ENCODE measurements around the gene TTC39C.
A peak's percentile ranks its signal among the peaks of the same experiment; 100 is the strongest.

The TTC39C gene

GRCh38 chr18:24021505-24021904, 7.0 kb downstream of the TTC39C start:
- Histone ChIP-seq H3K27me3 (ENCODE audit: insufficient read depth, poor library complexity, severe bottlenecking) (no peaks in the 10 kb centered on the region), H3K4me3 (replicated peaks; ENCODE audit: insufficient read depth, low read length) (no peak overlapping the region), H3K27ac (replicated peaks) (peak overlapping the region; percentile 20)
- DNase-seq (ENCODE audit: low read depth in 1 of 2, low spot score in 1 of 2), result peak; percentile 64 to 78
- TF ChIP-seq GABPA (IDR thresholded peaks at IDR 0.05; ENCODE audit: low read depth) (no peak), SPI1 (IDR thresholded peaks at IDR 0.05; ENCODE audit: borderline replicate concordance, low read depth) (no peak), POLR2AphosphoS5 (IDR thresholded peaks at IDR 0.05; ENCODE audit: low read depth) (no peak), REST (IDR thresholded peaks at IDR 0.05; ENCODE audit: insufficient replicate concordance, low read depth) (no peak)
- TF ChIP-seq, protein P1, sequence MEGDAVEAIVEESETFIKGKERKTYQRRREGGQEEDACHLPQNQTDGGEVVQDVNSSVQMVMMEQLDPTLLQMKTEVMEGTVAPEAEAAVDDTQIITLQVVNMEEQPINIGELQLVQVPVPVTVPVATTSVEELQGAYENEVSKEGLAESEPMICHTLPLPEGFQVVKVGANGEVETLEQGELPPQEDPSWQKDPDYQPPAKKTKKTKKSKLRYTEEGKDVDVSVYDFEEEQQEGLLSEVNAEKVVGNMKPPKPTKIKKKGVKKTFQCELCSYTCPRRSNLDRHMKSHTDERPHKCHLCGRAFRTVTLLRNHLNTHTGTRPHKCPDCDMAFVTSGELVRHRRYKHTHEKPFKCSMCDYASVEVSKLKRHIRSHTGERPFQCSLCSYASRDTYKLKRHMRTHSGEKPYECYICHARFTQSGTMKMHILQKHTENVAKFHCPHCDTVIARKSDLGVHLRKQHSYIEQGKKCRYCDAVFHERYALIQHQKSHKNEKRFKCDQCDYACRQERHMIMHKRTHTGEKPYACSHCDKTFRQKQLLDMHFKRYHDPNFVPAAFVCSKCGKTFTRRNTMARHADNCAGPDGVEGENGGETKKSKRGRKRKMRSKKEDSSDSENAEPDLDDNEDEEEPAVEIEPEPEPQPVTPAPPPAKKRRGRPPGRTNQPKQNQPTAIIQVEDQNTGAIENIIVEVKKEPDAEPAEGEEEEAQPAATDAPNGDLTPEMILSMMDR (IDR thresholded peaks at IDR 0.05; ENCODE audit: insufficient read depth, low read length), result no peak

DNA sequence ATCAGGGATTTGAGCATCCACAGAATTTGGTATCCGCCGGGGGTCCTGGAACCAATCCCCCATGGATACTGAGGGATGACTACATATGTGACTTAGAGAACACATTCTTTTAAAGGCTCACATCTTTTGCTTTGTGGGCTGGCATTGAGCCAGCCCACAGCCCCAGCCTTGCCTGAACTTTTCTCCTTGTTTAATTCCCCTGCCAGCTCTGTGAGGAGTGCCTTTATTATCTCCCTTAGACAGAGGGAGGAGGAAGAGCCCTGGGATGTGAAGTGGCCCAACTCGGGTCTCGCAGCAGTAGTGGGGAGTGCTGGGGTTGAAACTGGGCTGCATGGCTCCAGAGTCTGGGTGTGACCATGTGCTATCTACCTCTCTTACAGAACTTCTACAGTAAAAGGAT, 7.6 kb downstream of the TTC39C start:
- DNase-seq (ENCODE audit: low read depth in 1 of 2, low spot score in 1 of 2), result no peak
- H3K27me3 ChIP-seq (ENCODE audit: insufficient read depth, poor library complexity, severe bottlenecking), result no peaks in the 10 kb centered on the region
- peak overlapping the region; percentile 20 for H3K27ac ChIP-seq (replicated peaks)
- no peak for TF ChIP-seq GABPA (IDR thresholded peaks at IDR 0.05; ENCODE audit: low read depth)
- no peak for TF ChIP-seq POLR2AphosphoS5 (IDR thresholded peaks at IDR 0.05; ENCODE audit: low read depth)
- no peak for TF ChIP-seq REST (IDR thresholded peaks at IDR 0.05; ENCODE audit: insufficient replicate concordance, low read depth)
- TF ChIP-seq, protein P1 (IDR thresholded peaks at IDR 0.05; ENCODE audit: insufficient read depth, low read length), result no peak
- TF ChIP-seq SPI1 (IDR thresholded peaks at IDR 0.05; ENCODE audit: borderline replicate concordance, low read depth), result no peak
- H3K4me3 ChIP-seq (replicated peaks; ENCODE audit: insufficient read depth, low read length), result no peak overlapping the region

- DNase-seq (ENCODE audit: low read depth in 1 of 2, low spot score in 1 of 2), result no peak
- H3K4me3 ChIP-seq (replicated peaks; ENCODE audit: insufficient read depth, low read length), result no peak overlapping the region
- no peaks in the 10 kb centered on the region for H3K27me3 ChIP-seq (ENCODE audit: insufficient read depth, poor library complexity, severe bottlenecking)
- TF ChIP-seq, protein P1 (IDR thresholded peaks at IDR 0.05; ENCODE audit: insufficient read depth, low read length), result no peak
- no peak for TF ChIP-seq SPI1 (IDR thresholded peaks at IDR 0.05; ENCODE audit: borderline replicate concordance, low read depth)
- TF ChIP-seq POLR2AphosphoS5 (IDR thresholded peaks at IDR 0.05; ENCODE audit: low read depth), result no peak
- TF ChIP-seq REST (IDR thresholded peaks at IDR 0.05; ENCODE audit: insufficient replicate concordance, low read depth), result no peak
- TF ChIP-seq GABPA (IDR thresholded peaks at IDR 0.05; ENCODE audit: low read depth), result no peak
- H3K27ac ChIP-seq (replicated peaks), result no peak overlapping the region
These were observed 8.7 kb downstream of the TTC39C start for GRCh38 chr18:24023185-24023814.
